Measurements from ENCODE around the gene U2AF2. TPM values are rescaled to one million over a fixed set of nuclear protein-coding genes. Genes with fewer than 3 reads are reported as not detected.

Gene U2AF2
- total and polyA plus RNA-seq, 3 experiments from 2014 or later: 9.5 to 386 (median 374) TPM

GRCh38 chr19:55616395-55616875, 38.4 kb upstream of the U2AF2 start:
- peaks cover 0 to 36% (median 7%) of the 10 kb centered on the region in 3 donors for H3K36me3 Mint-ChIP-seq

GRCh38 chr19:55617426-55617825, 37.4 kb upstream of the U2AF2 start:
- CTCF ChIA-PET: interaction anchor here (0.7 to 2.7 kb wide), 2 partner anchors 11 to 15 kb away, joined by 3 to 10 read pairs; partner anchors contain the start of gene ZNF865

More at GRCh38 chr19:55616395-55616875, 38.4 kb upstream of the U2AF2 start:
- no peaks in the 10 kb centered on the region for H3K27me3 Mint-ChIP-seq
- H3K4me3 Mint-ChIP-seq: no peak overlapping the region
- no peaks in the 10 kb centered on the region for H3K9me3 Mint-ChIP-seq
- H3K27me3 ChIP-seq (ENCODE audit: insufficient read depth, low read length, poor library complexity, severe bottlenecking): no peaks in the 10 kb centered on the region
- H3K9me3 ChIP-seq (ENCODE audit: low read length): no peaks in the 10 kb centered on the region
- no peak overlapping the region for H3K4me3 ChIP-seq (ENCODE audit: low read length)
- CTCF ChIA-PET: interaction anchor here (2.7 kb wide), 1 partner anchor 10 kb away, joined by 10 read pairs; the partner anchor contains the start of gene ZNF865
- no peak overlapping the region for H3K27ac Mint-ChIP-seq
- no peak overlapping the region for H3K27ac ChIP-seq (ENCODE audit: low read depth, low read length)
- H3K4me1 Mint-ChIP-seq: peaks cover 22 to 38% (median 31%) of the 10 kb centered on the region in 3 donors
- peaks cover 11% of the 10 kb centered on the region for H3K4me1 ChIP-seq (ENCODE audit: insufficient read depth, low read length)
- DNase-seq: no peak
- H3K36me3 ChIP-seq (ENCODE audit: insufficient read depth, low read length): no peaks in the 10 kb centered on the region
- POLR2A ChIA-PET: no interaction called here

GRCh38 chr19:55618426-55618825, 36.4 kb upstream of the U2AF2 start:
- POLR2A ChIA-PET: interaction anchor here (0.6 to 0.7 kb wide), 2 partner anchors 34 to 46 kb away, joined by 4 to 10 read pairs; no protein-coding TSS in a partner anchor
- peak overlapping the region in 2 of 8 donors; percentile 74 to 75 for H3K27ac Mint-ChIP-seq
- H3K4me3 Mint-ChIP-seq: no peak overlapping the region
- H3K36me3 ChIP-seq (ENCODE audit: insufficient read depth, low read length): no peaks in the 10 kb centered on the region
- no peak overlapping the region for H3K27ac ChIP-seq (ENCODE audit: low read depth, low read length)
- CTCF ChIA-PET: interaction anchor here (0.6 to 3.5 kb wide), 4 partner anchors 12 to 151 kb away, joined by 3 to 22 read pairs (median 6); partner anchors contain the start of gene ZNF865
- H3K4me1 Mint-ChIP-seq: peaks cover 20 to 28% (median 21%) of the 10 kb centered on the region in 3 donors
- peaks cover 12% of the 10 kb centered on the region for H3K4me1 ChIP-seq (ENCODE audit: insufficient read depth, low read length)
- H3K36me3 Mint-ChIP-seq: peaks cover 0 to 22% (median 7%) of the 10 kb centered on the region in 3 donors
- H3K9me3 ChIP-seq (ENCODE audit: low read length): no peaks in the 10 kb centered on the region
- no peak overlapping the region for H3K4me3 ChIP-seq (ENCODE audit: low read length)
- no peaks in the 10 kb centered on the region for H3K27me3 ChIP-seq (ENCODE audit: insufficient read depth, low read length, poor library complexity, severe bottlenecking)
- no peaks in the 10 kb centered on the region for H3K27me3 Mint-ChIP-seq
- H3K9me3 Mint-ChIP-seq: no peaks in the 10 kb centered on the region
- DNase-seq: no peak

More at GRCh38 chr19:55617426-55617825, 37.4 kb upstream of the U2AF2 start:
- no peak for DNase-seq
- Mint-ChIP-seq H3K27ac (peak overlapping the region in 2 of 8 donors; percentile 26 to 80), H3K4me1 (peaks cover 18 to 30% (median 23%) of the 10 kb centered on the region in 3 donors), H3K36me3 (peaks cover 0 to 31% (median 7%) of the 10 kb centered on the region in 3 donors), H3K27me3 (no peaks in the 10 kb centered on the region), H3K9me3 (no peaks in the 10 kb centered on the region), H3K4me3 (no peak overlapping the region)
- Histone ChIP-seq H3K27me3 (ENCODE audit: insufficient read depth, low read length, poor library complexity, severe bottlenecking) (no peaks in the 10 kb centered on the region), H3K27ac (ENCODE audit: low read depth, low read length) (no peak overlapping the region), H3K9me3 (ENCODE audit: low read length) (no peaks in the 10 kb centered on the region), H3K4me1 (ENCODE audit: insufficient read depth, low read length) (peaks cover 11% of the 10 kb centered on the region), H3K4me3 (ENCODE audit: low read length) (no peak overlapping the region), H3K36me3 (ENCODE audit: insufficient read depth, low read length) (no peaks in the 10 kb centered on the region)
- POLR2A ChIA-PET: no interaction called here

GRCh38 chr19:55619286-55619685, 35.5 kb upstream of the U2AF2 start:
- H3K4me1 Mint-ChIP-seq: peaks cover 26 to 37% (median 29%) of the 10 kb centered on the region in 3 donors
- Histone ChIP-seq H3K4me1 (ENCODE audit: insufficient read depth, low read length) (peaks cover 18% of the 10 kb centered on the region), H3K27ac (ENCODE audit: low read depth, low read length) (no peak overlapping the region), H3K9me3 (ENCODE audit: low read length) (no peaks in the 10 kb centered on the region), H3K27me3 (ENCODE audit: insufficient read depth, low read length, poor library complexity, severe bottlenecking) (no peaks in the 10 kb centered on the region), H3K4me3 (ENCODE audit: low read length) (no peak overlapping the region), H3K36me3 (ENCODE audit: insufficient read depth, low read length) (no peaks in the 10 kb centered on the region)
- H3K9me3 Mint-ChIP-seq: no peaks in the 10 kb centered on the region
- ChIA-PET POLR2A (no interaction called here), CTCF (interaction anchor here (1.1 to 3.5 kb wide), 2 partner anchors 13 to 152 kb away, joined by 3 to 22 read pairs; no protein-coding TSS in a partner anchor)
- no peak for DNase-seq
- no peak overlapping the region for H3K4me3 Mint-ChIP-seq
- H3K36me3 Mint-ChIP-seq: peaks cover 0 to 21% (median 9%) of the 10 kb centered on the region in 3 donors
- no peak overlapping the region for H3K27ac Mint-ChIP-seq
- H3K27me3 Mint-ChIP-seq: no peaks in the 10 kb centered on the region

GRCh38 chr19:55620410-55621204, 34.2 kb upstream of the U2AF2 start:
- ChIA-PET CTCF (interaction anchor here (1.1 to 3.5 kb wide), 4 partner anchors 12 to 116 kb away, joined by 3 to 22 read pairs (median 8); partner anchors contain the start of genes ZNF581 and ZNF865), POLR2A (no interaction called here)
- H3K4me1 Mint-ChIP-seq: peaks cover 33 to 48% (median 40%) of the 10 kb centered on the region in 3 donors
- peaks cover 0 to 20% (median 9%) of the 10 kb centered on the region in 3 donors for H3K36me3 Mint-ChIP-seq
- H3K4me1 ChIP-seq (ENCODE audit: insufficient read depth, low read length): peaks cover 29% of the 10 kb centered on the region
- peak in 1 of 5 donors; percentile 66 for DNase-seq
- no peaks in the 10 kb centered on the region for H3K9me3 ChIP-seq (ENCODE audit: low read length)
- H3K4me3 ChIP-seq (ENCODE audit: low read length): no peak overlapping the region
- no peaks in the 10 kb centered on the region for H3K36me3 ChIP-seq (ENCODE audit: insufficient read depth, low read length)
- peak overlapping the region in 2 of 7 donors; percentile 39 to 40 for H3K4me3 Mint-ChIP-seq
- peak overlapping the region in 7 of 8 donors; percentile 59 to 84 (median 75) for H3K27ac Mint-ChIP-seq
- H3K9me3 Mint-ChIP-seq: no peaks in the 10 kb centered on the region
- H3K27me3 Mint-ChIP-seq: no peaks in the 10 kb centered on the region
- H3K27me3 ChIP-seq (ENCODE audit: insufficient read depth, low read length, poor library complexity, severe bottlenecking): no peaks in the 10 kb centered on the region
- H3K27ac ChIP-seq (ENCODE audit: low read depth, low read length): no peak overlapping the region

- H3K9me3 Mint-ChIP-seq: no peaks in the 10 kb centered on the region
- H3K4me3 ChIP-seq (ENCODE audit: low read length): no peak overlapping the region
Observed at GRCh38 chr19:55621205-55621672, 33.6 kb upstream of the U2AF2 start.

GRCh38 chr19:55621673-55622231, 33.1 kb upstream of the U2AF2 start:
- ChIA-PET CTCF (interaction anchor here (6.5 kb wide), 1 partner anchor 15 kb away, joined by 67 read pairs; the partner anchor contains the start of gene ZNF865), POLR2A (interaction anchor here (0.5 kb wide), 1 partner anchor 556 kb away, joined by 3 read pairs; no protein-coding TSS in a partner anchor)
- Histone ChIP-seq H3K27ac (ENCODE audit: low read depth, low read length) (no peak overlapping the region), H3K27me3 (ENCODE audit: insufficient read depth, low read length, poor library complexity, severe bottlenecking) (no peaks in the 10 kb centered on the region), H3K4me1 (ENCODE audit: insufficient read depth, low read length) (peaks cover 40% of the 10 kb centered on the region), H3K9me3 (ENCODE audit: low read length) (no peaks in the 10 kb centered on the region), H3K4me3 (ENCODE audit: low read length) (no peak overlapping the region), H3K36me3 (ENCODE audit: insufficient read depth, low read length) (no peaks in the 10 kb centered on the region)
- no peak overlapping the region for H3K4me3 Mint-ChIP-seq
- peaks cover 0 to 14% (median 9%) of the 10 kb centered on the region in 3 donors for H3K36me3 Mint-ChIP-seq
- peaks cover 42 to 58% (median 51%) of the 10 kb centered on the region in 3 donors for H3K4me1 Mint-ChIP-seq
- DNase-seq: peak in 1 of 5 donors; percentile 48
- H3K9me3 Mint-ChIP-seq: no peaks in the 10 kb centered on the region
- no peaks in the 10 kb centered on the region for H3K27me3 Mint-ChIP-seq
- H3K27ac Mint-ChIP-seq: no peak overlapping the region

More at GRCh38 chr19:55621205-55621672, 33.6 kb upstream of the U2AF2 start:
- Histone ChIP-seq H3K4me1 (ENCODE audit: insufficient read depth, low read length) (peaks cover 35% of the 10 kb centered on the region), H3K27ac (ENCODE audit: low read depth, low read length) (no peak overlapping the region), H3K36me3 (ENCODE audit: insufficient read depth, low read length) (no peaks in the 10 kb centered on the region), H3K9me3 (ENCODE audit: low read length) (no peaks in the 10 kb centered on the region), H3K27me3 (ENCODE audit: insufficient read depth, low read length, poor library complexity, severe bottlenecking) (no peaks in the 10 kb centered on the region)
- H3K4me3 Mint-ChIP-seq: peak overlapping the region in 1 of 7 donors; percentile 40
- H3K36me3 Mint-ChIP-seq: peaks cover 0 to 18% (median 9%) of the 10 kb centered on the region in 3 donors
- ChIA-PET CTCF (interaction anchor here (1.1 to 6.5 kb wide), 5 partner anchors 11 to 117 kb away, joined by 3 to 67 read pairs (median 10); partner anchors contain the start of genes ZNF581 and ZNF865), POLR2A (interaction anchor here (0.5 kb wide), 1 partner anchor 556 kb away, joined by 3 read pairs; no protein-coding TSS in a partner anchor)
- no peaks in the 10 kb centered on the region for H3K27me3 Mint-ChIP-seq
- H3K27ac Mint-ChIP-seq: no peak overlapping the region
- H3K4me1 Mint-ChIP-seq: peaks cover 37 to 53% (median 46%) of the 10 kb centered on the region in 3 donors
- no peak for DNase-seq

Data from CD8-positive, alpha-beta memory T cell (primary cell).